Measurements from ENCODE around the gene CA5A.

Gene CA5A

GRCh38 chr16:87964049-87964659 is 27.8 kb upstream of the CA5A start:
- Histone ChIP-seq H3K4me2 (ENCODE audit: insufficient read depth, low read length) (no peak overlapping the region), H3K27ac (ENCODE audit: low read length) (no peak overlapping the region)

GRCh38 chr16:87963400-87963799 is 27.1 kb upstream of the CA5A start:
- no peak overlapping the region for H3K4me3 ChIP-seq (ENCODE audit: low read depth in 1 of 2, low read length in 2 of 2)
- H3K4me2 ChIP-seq (ENCODE audit: insufficient read depth, low read length), result no peak overlapping the region
- peaks cover 98% of the 10 kb centered on the region for H3K79me2 ChIP-seq (ENCODE audit: insufficient read depth, low read length)
- H3K9ac ChIP-seq (ENCODE audit: low read depth, low read length), result no peak overlapping the region
- peak; percentile 52; the same call in 2 of the 3 replicates for ATAC-seq (ENCODE audit: insufficient read depth, low read depth)
- H3K27me3 ChIP-seq (ENCODE audit: insufficient read depth, low read length, poor library complexity), result no peaks in the 10 kb centered on the region
- H3K9me3 ChIP-seq (ENCODE audit: insufficient read depth, low read length, severe bottlenecking), result no peaks in the 10 kb centered on the region
- TF ChIP-seq CTCF (IDR thresholded peaks at IDR 0.05; ENCODE audit: borderline replicate concordance, extremely low read depth, low read length, poor library complexity, severe bottlenecking) (no peak), EZH2 (IDR thresholded peaks at IDR 0.05; ENCODE audit: borderline replicate concordance, low read depth, low read length, severe bottlenecking) (no peak)
- H2AFZ ChIP-seq (ENCODE audit: low read depth, low read length), result no peak overlapping the region
- no peak for DNase-seq
- peaks cover 6% of the 10 kb centered on the region for H3K36me3 ChIP-seq (ENCODE audit: insufficient read depth, low read length)
- H3K4me1 ChIP-seq (ENCODE audit: insufficient read depth, low read length), result no peaks in the 10 kb centered on the region
- H3K27ac ChIP-seq (ENCODE audit: low read length), result no peak overlapping the region
- H4K20me1 ChIP-seq (ENCODE audit: insufficient read depth, low read length), result peaks cover 58% of the 10 kb centered on the region

More at GRCh38 chr16:87964049-87964659, 27.8 kb upstream of the CA5A start:
- H3K9ac ChIP-seq (ENCODE audit: low read depth, low read length), result no peak overlapping the region
- no peaks in the 10 kb centered on the region for H3K4me1 ChIP-seq (ENCODE audit: insufficient read depth, low read length)
- H3K36me3 ChIP-seq (ENCODE audit: insufficient read depth, low read length), result peaks cover 4% of the 10 kb centered on the region; the same call in 1 of the 2 replicates
- no peaks in the 10 kb centered on the region for H3K27me3 ChIP-seq (ENCODE audit: insufficient read depth, low read length, poor library complexity)
- no peak overlapping the region for H2AFZ ChIP-seq (ENCODE audit: low read depth, low read length)
- no peaks in the 10 kb centered on the region for H3K9me3 ChIP-seq (ENCODE audit: insufficient read depth, low read length, severe bottlenecking)
- TF ChIP-seq CTCF (IDR thresholded peaks at IDR 0.05; ENCODE audit: borderline replicate concordance, extremely low read depth, low read length, poor library complexity, severe bottlenecking), result no peak
- TF ChIP-seq EZH2 (IDR thresholded peaks at IDR 0.05; ENCODE audit: borderline replicate concordance, low read depth, low read length, severe bottlenecking), result no peak
- peaks cover 52% of the 10 kb centered on the region for H4K20me1 ChIP-seq (ENCODE audit: insufficient read depth, low read length)
- H3K79me2 ChIP-seq (ENCODE audit: insufficient read depth, low read length), result peaks cover 98% of the 10 kb centered on the region
- H3K4me3 ChIP-seq (ENCODE audit: low read depth in 1 of 2, low read length in 2 of 2), result no peak overlapping the region
- DNase-seq, result no peak
- no peak for ATAC-seq (ENCODE audit: insufficient read depth, low read depth)

GRCh38 chr16:87961623-87962022 is 25.3 kb upstream of the CA5A start:
- no peaks in the 10 kb centered on the region for H3K9me3 ChIP-seq (ENCODE audit: insufficient read depth, low read length, severe bottlenecking)
- H3K27me3 ChIP-seq (ENCODE audit: insufficient read depth, low read length, poor library complexity), result no peaks in the 10 kb centered on the region
- no peak for TF ChIP-seq CTCF (IDR thresholded peaks at IDR 0.05; ENCODE audit: borderline replicate concordance, extremely low read depth, low read length, poor library complexity, severe bottlenecking)
- no peak for TF ChIP-seq EZH2 (IDR thresholded peaks at IDR 0.05; ENCODE audit: borderline replicate concordance, low read depth, low read length, severe bottlenecking)
- ATAC-seq (ENCODE audit: insufficient read depth, low read depth), result no peak
- H3K4me1 ChIP-seq (ENCODE audit: insufficient read depth, low read length), result no peaks in the 10 kb centered on the region; the same call in 1 of the 2 replicates
- H3K79me2 ChIP-seq (ENCODE audit: insufficient read depth, low read length), result peaks cover 99% of the 10 kb centered on the region
- H3K9ac ChIP-seq (ENCODE audit: low read depth, low read length), result no peak overlapping the region
- H3K36me3 ChIP-seq (ENCODE audit: insufficient read depth, low read length), result peaks cover 24% of the 10 kb centered on the region
- no peak overlapping the region for H3K4me2 ChIP-seq (ENCODE audit: insufficient read depth, low read length)
- no peak overlapping the region for H3K4me3 ChIP-seq (ENCODE audit: low read depth in 1 of 2, low read length in 2 of 2)
- H2AFZ ChIP-seq (ENCODE audit: low read depth, low read length), result no peak overlapping the region
- DNase-seq, result no peak
- H3K27ac ChIP-seq (ENCODE audit: low read length), result no peak overlapping the region
- peaks cover 70% of the 10 kb centered on the region for H4K20me1 ChIP-seq (ENCODE audit: insufficient read depth, low read length)

Data from DND-41 (cell line).